GM12801 (cell line): ENCODE data around the gene MS4A8.

Experiments used
- CTCF ChIP-seq: IDR thresholded peaks from one replicate; pipeline ENCODE4 v1.5.1; 2011; ENCODE audit warnings: control low read depth; ENCODE audit not compliant: insufficient read length; ENCODE audit errors: extremely low read depth

MS4A8 gene

DNA sequence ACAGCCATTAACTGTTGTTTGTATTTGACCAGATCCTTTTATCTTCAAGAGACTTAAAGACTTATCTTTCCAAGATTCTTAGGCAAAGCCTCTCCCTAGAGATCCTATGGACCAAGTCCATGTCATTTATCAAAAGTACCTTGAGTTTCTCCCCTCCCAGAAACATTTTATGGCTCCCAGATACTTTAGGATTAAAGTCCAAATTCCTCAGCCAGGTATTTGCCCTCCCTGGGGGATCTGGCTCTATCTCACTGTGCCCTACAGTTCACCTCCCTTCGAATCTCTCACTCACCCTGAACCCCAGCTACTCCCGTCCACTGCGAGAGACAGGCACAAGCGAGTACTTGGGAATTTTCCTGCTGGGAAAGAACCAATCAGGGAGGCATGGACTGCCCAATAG is 11.9 kb downstream of the MS4A8 start:
- no peak for TF ChIP-seq CTCF

DNA sequence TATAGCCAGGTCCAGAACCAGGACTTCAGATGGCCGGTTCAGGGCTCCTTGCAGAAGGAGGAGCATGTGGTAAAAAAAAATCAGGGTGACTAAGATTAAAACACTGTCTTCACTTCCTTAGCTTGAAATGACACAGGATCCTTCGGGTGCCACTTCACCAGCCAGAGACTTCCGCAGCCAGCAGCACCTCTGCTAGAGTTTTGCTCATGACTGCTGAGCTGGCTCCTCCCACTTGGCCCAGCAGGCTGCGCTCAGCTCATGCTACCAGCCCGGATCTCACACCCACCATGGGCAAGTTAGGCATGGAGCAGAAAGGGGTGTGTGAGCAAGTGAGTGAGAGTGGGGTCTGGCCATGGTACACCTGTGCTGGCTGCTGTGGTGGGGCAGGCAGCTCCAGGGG is 18.5 kb downstream of the MS4A8 start:
- no peak for TF ChIP-seq CTCF

DNA sequence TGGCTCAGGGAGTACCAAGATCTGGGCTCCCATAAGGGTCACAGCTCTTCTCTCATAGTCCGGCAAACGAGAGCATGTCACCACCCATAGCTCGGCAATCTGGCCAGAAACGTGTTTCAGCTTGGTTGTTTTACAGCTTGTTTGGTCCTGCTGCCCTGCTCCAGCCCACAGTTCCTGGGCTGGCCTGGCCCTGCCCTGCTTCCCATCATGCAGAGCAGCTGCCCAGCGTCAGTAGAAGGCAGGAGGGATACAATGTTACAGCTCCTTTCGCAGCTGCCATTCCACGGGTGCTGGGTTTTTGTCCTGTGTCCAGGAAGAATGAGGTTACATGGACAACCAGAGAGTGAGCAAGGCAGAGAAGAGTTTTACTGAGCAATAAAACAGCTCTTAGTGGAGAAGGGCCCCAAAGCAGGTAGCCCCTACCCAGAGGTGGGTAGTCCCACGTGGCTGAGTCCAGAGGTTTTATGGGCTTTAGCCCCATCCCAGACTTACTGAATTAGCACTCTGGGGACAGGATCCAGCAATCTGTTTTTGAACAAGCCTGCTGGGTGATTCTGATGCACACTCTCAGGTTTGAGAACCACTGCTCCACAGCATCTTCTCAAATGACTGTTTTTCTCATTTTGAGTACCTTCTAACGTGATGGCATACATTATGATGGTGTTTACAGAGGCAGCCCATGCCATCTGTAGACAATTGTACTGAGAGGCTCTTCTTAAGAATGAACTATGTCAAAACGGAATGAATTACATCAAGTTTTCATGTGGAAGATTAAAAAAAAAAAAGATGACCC is 19.3 kb downstream of the MS4A8 start:
- no peak for TF ChIP-seq CTCF

GRCh38 chr11:60719391-60719790 is 20.0 kb downstream of the MS4A8 start:
- no peak for TF ChIP-seq CTCF

DNA sequence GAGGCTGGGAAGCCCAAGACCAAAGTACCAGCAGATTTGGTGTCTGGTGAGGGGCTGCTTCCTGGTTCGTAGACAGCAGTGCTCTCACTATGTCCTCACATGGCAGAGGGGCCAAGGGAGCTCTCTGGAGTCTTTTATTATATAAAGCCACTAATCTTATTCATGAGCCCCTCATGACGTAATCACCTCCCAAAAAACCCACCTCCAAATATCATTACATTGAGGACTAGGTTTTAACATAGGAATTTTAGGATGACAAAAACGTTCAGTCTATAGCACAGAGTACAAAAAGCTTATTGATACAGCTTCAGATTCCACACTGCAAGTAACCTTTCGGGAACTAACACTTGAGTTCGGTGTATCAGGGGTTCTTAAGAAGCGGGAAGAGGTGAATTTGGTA is 21.0 kb downstream of the MS4A8 start:
- TF ChIP-seq CTCF = no peak

GRCh38 chr11:60724420-60724819 is 25.0 kb downstream of the MS4A8 start, which contains the start of gene MS4A18:
Gene MS4A18 (plus strand): TSS chr11:60724720.
- no peak for TF ChIP-seq CTCF

- no peak for TF ChIP-seq CTCF
Measured at GRCh38 chr11:60725592-60725991, 26.2 kb downstream of the MS4A8 start.
